KMS-11 (cell line): ENCODE data around the gene RPL12.

Experiments
- H2AFZ ChIP-seq: fragments of 200-600 bp; sonication (generic); 2 replicates; pipeline ENCODE4 v1.6.1; 2016; ENCODE audit warnings: antibody characterized with exemption, mixed run types, low read depth
- H3K27ac ChIP-seq: fragments of 200-600 bp; sonication (generic); 2 replicates; pipeline ENCODE4 v1.6.1; 2016; ENCODE audit warnings: mild to moderate bottlenecking, mixed run types
- H3K27me3 ChIP-seq: fragments of 200-600 bp; sonication (generic); 2 replicates; pipeline ENCODE4 v1.6.1; 2017; ENCODE audit warnings: mild to moderate bottlenecking, low read depth, mixed run types, moderate library complexity; ENCODE audit not compliant: insufficient read depth
- H3K36me3 ChIP-seq: fragments of 200-600 bp; sonication (generic); 2 replicates; pipeline ENCODE4 v1.6.1; 2017; ENCODE audit warnings: mild to moderate bottlenecking, mixed run types; ENCODE audit not compliant: insufficient read depth
- H3K4me1 ChIP-seq: fragments of 200-600 bp; sonication (generic); 2 replicates; pipeline ENCODE4 v1.6.1; 2016; ENCODE audit warnings: mild to moderate bottlenecking, low read depth, mixed run types; ENCODE audit not compliant: poor library complexity, severe bottlenecking
- H3K4me2 ChIP-seq: fragments of 200-600 bp; sonication (generic); 2 replicates; pipeline ENCODE4 v1.7.0; 2016; ENCODE audit warnings: mild to moderate bottlenecking, mixed run types
- H3K4me3 ChIP-seq: fragments of 200-600 bp; sonication (generic); IDR thresholded peaks from 2 replicates; pipeline ENCODE4 v1.6.1; 2017; ENCODE audit warnings: low read depth, low read length, mixed read lengths; ENCODE audit not compliant: insufficient read depth
- H3K79me2 ChIP-seq: fragments of 200-600 bp; sonication (generic); 2 replicates; pipeline ENCODE4 v1.6.1; 2016; ENCODE audit warnings: low read depth, mixed run types; ENCODE audit not compliant: insufficient read depth
- H3K9ac ChIP-seq: fragments of 200-600 bp; sonication (generic); 2 replicates; pipeline ENCODE4 v1.6.1; 2016; ENCODE audit warnings: mild to moderate bottlenecking, mixed run types
- H4K20me1 ChIP-seq: fragments of 200-600 bp; sonication (generic); 2 replicates; pipeline ENCODE4 v1.6.1; 2016; ENCODE audit warnings: mild to moderate bottlenecking, mixed run types; ENCODE audit not compliant: insufficient read depth
- CTCF ChIP-seq: fragments of 200-600 bp; sonication (generic); conservative IDR thresholded peaks from 2 replicates; pipeline ENCODE4 v1.6.1; 2017; ENCODE audit warnings: low read depth, mild to moderate bottlenecking, antibody characterized with exemption, low read length, moderate library complexity, mixed read lengths

The RPL12 gene

GRCh38 chr9:127450830-127451607 is at the start of gene RPL12, which contains the start of gene LRSAM1:
Gene RPL12 (minus strand): TSS chr9:127451406. CDS start chr9:127451317, 89 bp downstream.
Gene LRSAM1 (plus strand): TSS chr9:127451510. CDS start chr9:127454528, 3,018 bp downstream.
- Histone ChIP-seq H3K4me2 (peak within 1 kb of the TSS; percentile 94), H3K4me1 (peaks cover 22% of the 10 kb centered on the region), H3K27ac (peak within 1 kb of the TSS; percentile 93), H3K36me3 (peaks cover 34% of the 10 kb centered on the region; the same call in 1 of the 2 replicates), H3K27me3 (no peaks in the 10 kb centered on the region), H3K9ac (peak within 1 kb of the TSS; percentile 99), H3K79me2 (peaks cover 36% of the 10 kb centered on the region), H4K20me1 (peaks cover 9% of the 10 kb centered on the region; the same call in 1 of the 2 replicates), H3K4me3 (no peak within 1 kb of the TSS), H2AFZ (peak within 1 kb of the TSS; percentile 65)
- no peak for TF ChIP-seq CTCF

GRCh38 chr9:127500862-127501261 is 49.7 kb upstream of the RPL12 start:
- Histone ChIP-seq H3K9ac (no peak overlapping the region), H2AFZ (no peak overlapping the region), H4K20me1 (no peaks in the 10 kb centered on the region), H3K4me3 (no peak overlapping the region), H3K27ac (no peak overlapping the region), H3K36me3 (no peaks in the 10 kb centered on the region), H3K79me2 (no peaks in the 10 kb centered on the region), H3K27me3 (no peaks in the 10 kb centered on the region), H3K4me1 (no peaks in the 10 kb centered on the region), H3K4me2 (no peak overlapping the region)
- TF ChIP-seq CTCF, result no peak

GRCh38 chr9:127500399-127500798 is 49.2 kb upstream of the RPL12 start:
- Histone ChIP-seq H3K4me2 (no peak overlapping the region), H3K27ac (no peak overlapping the region), H3K79me2 (no peaks in the 10 kb centered on the region), H3K36me3 (no peaks in the 10 kb centered on the region), H3K27me3 (no peaks in the 10 kb centered on the region), H3K4me3 (no peak overlapping the region), H3K9ac (no peak overlapping the region), H4K20me1 (no peaks in the 10 kb centered on the region), H2AFZ (no peak overlapping the region), H3K4me1 (no peaks in the 10 kb centered on the region)
- no peak for TF ChIP-seq CTCF

GRCh38 chr9:127498298-127498697 is 47.1 kb upstream of the RPL12 start:
- H4K20me1 ChIP-seq, result no peaks in the 10 kb centered on the region
- H3K79me2 ChIP-seq, result no peaks in the 10 kb centered on the region
- no peak for TF ChIP-seq CTCF
- no peak overlapping the region for H3K4me2 ChIP-seq
- no peak overlapping the region for H3K4me3 ChIP-seq
- no peaks in the 10 kb centered on the region for H3K27me3 ChIP-seq
- H3K27ac ChIP-seq, result no peak overlapping the region
- H3K4me1 ChIP-seq, result no peaks in the 10 kb centered on the region
- no peaks in the 10 kb centered on the region for H3K36me3 ChIP-seq
- H2AFZ ChIP-seq, result no peak overlapping the region
- no peak overlapping the region for H3K9ac ChIP-seq
